Loucy (cell line): ENCODE measurements around the gene TTC31.

Experiments used
- CTCF ChIP-seq: fragments of 200-600 bp; sonication (generic); conservative IDR thresholded peaks from 2 replicates; pipeline ENCODE4 v1.5.1; 2014; ENCODE audit warnings: mild to moderate bottlenecking, antibody characterized with exemption, low read length
- EZH2phosphoT487 ChIP-seq: fragments of 200-600 bp; IDR thresholded peaks from 2 replicates; pipeline ENCODE4 v1.6.1; 2018; ENCODE audit warnings: antibody characterized with exemption, mild to moderate bottlenecking, moderate library complexity, borderline replicate concordance

- no peak for TF ChIP-seq CTCF
- TF ChIP-seq EZH2phosphoT487: no peak
Observed at GRCh38 chr2:74488643-74489481, 6.0 kb downstream of the TTC31 start.
